K562 treated with DMSO at 1 percent for 4 hours (cell line): Measurements from ENCODE around the gene ST13. TPM values are rescaled to one million over a fixed set of nuclear protein-coding genes. Genes with fewer than 3 reads are reported as not detected.

ENCODE experiments used
- total RNA-seq: library from RNA; unstranded; fragments of 300-600 nt; gene quantifications from 2 replicates; pipeline ENCODE4 v1.2.3, GENCODE V29; 2022; ENCODE audit not compliant: insufficient read depth

The ST13 gene
- 179 and 241 TPM in 2 replicates for total RNA-seq

GRCh38 chr22:40856513-40857308 is at the start of gene ST13, which contains the start of gene XPNPEP3:
ST13 (minus strand) TSS chr22:40856639; CDS start chr22:40856540, 99 bp downstream.
XPNPEP3 (plus strand) TSS chr22:40857148; CDS start chr22:40857182, 34 bp downstream.

DNA sequence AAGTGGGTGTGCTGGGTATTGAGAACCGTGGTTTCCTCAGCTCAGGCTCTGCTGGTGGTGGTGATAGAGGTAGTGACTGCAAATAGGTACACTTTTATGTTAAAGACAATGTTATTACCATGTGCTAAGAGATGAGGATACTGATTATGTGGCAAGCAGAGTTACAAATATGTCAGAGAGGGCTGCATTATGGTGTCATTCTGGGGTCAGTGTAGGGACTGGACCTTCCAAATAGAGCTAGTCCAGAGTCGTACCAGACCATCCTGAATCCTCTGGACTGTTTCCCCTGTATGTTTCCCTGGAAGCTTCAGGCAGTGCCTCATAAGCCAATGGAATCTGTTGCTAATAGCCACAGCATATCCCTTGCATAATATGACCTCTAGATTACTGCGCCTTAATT is 5.6 kb upstream of the ST13 start, which contains the start of gene DNAJB7:
Gene DNAJB7, minus strand, starts transcription at position 101 of the 400 bp plus-strand sequence. CDS start 119 bp downstream, outside the sequence.

DNA sequence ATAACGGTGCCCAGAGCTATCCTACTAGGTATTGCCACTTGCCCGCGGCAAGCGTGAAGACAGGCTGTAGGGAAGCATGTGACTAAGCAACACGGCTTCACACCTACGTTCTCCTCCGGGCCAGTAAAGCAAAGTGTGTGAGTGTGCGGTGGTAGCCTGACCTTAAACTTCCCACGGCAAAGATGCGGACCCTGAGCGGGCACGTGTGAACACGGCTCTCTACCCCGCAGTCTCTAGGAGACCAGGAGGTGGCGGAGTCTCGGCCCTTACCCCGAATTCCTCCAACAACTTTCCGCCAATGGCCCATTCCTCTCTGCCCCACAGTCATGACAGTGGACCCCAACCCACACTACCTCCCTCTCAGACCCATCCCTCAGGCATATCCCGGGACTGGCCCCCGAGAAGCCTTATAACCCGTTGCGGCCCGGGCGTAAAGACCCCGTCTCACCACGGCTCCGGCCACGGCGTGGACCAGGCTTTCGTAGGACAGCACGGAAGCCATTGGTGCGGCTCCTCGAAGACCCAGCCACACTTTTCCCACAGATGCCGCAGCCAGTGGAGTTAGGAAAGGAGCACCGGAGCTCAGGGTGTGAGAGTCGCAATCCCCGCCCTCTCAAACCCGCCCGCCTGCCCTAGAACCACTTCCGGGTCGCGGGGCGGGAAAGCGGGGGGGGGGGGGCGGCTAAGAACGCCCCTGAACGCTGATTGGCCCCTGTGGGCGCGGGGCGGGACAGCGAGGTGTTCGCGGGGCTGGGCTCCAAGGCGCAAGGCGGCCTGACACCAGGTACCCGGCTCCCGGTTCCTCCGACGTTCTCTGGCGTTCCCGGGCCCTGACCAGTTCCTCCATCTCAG is 37.5 kb downstream of the ST13 start, which contains the start of gene SLC25A17:
Gene SLC25A17, minus strand, starts transcription at position 600 of the 852 bp plus-strand sequence. Its CDS starts 98 bp downstream, at position 502.

Other genes starting within 250 kb of the ST13 start
- gene MRTFA, start 219.9 kb downstream of the ST13 start, total RNA-seq = 13.7 and 15.1 TPM in 2 replicates
- not detected in 2 replicates for gene MCHR1, start 177.2 kb downstream of the ST13 start, total RNA-seq
- 16.8 and 24.9 TPM in 2 replicates for gene SLC25A17, start 37.3 kb downstream of the ST13 start, total RNA-seq
- 8.9 and 9.1 TPM in 2 replicates for gene XPNPEP3, start 509 bp upstream of the ST13 start, total RNA-seq
- not detected in 2 replicates for gene DNAJB7, start 5.5 kb upstream of the ST13 start, total RNA-seq
- gene RBX1, start 94.7 kb upstream of the ST13 start, total RNA-seq = 39.1 and 44.9 TPM in 2 replicates
- 20.9 and 22.3 TPM in 2 replicates for gene EP300, start 236.0 kb upstream of the ST13 start, total RNA-seq